Hepatocyte (in vitro differentiated cells): ENCODE measurements around the gene TNFRSF1B.

Experiments
- EZH2 ChIP-seq: fragments of 200-600 bp; sonication (generic); IDR thresholded peaks from 2 replicates; pipeline ENCODE4 v1.6.1; 2016; ENCODE audit warnings: antibody characterized with exemption, mild to moderate bottlenecking, borderline replicate concordance
- TF ChIP-seq, protein P1 (sequence below): fragments of 200-600 bp; sonication (generic); IDR thresholded peaks from 2 replicates; pipeline ENCODE4 v1.5.1; 2016; ENCODE audit warnings: antibody characterized with exemption, mild to moderate bottlenecking; ENCODE audit not compliant: poor library complexity

DNA sequence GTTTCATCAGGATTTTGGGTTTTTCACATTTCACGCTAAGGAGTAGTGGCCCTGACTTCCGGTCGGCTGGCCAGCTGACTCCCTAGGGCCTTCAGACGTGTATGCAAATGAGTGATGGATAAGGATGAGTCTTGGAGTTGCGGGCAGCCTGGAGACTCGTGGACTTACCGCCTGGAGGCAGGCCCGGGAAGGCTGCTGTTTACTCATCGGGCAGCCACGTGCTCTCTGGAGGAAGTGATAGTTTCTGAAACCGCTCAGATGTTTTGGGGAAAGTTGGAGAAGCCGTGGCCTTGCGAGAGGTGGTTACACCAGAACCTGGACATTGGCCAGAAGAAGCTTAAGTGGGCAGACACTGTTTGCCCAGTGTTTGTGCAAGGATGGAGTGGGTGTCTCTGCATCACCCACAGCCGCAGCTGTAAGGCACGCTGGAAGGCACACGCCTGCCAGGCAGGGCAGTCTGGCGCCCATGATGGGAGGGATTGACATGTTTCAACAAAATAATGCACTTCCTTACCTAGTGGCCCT is 23.1 kb upstream of the TNFRSF1B start:
- TF ChIP-seq, protein P1, sequence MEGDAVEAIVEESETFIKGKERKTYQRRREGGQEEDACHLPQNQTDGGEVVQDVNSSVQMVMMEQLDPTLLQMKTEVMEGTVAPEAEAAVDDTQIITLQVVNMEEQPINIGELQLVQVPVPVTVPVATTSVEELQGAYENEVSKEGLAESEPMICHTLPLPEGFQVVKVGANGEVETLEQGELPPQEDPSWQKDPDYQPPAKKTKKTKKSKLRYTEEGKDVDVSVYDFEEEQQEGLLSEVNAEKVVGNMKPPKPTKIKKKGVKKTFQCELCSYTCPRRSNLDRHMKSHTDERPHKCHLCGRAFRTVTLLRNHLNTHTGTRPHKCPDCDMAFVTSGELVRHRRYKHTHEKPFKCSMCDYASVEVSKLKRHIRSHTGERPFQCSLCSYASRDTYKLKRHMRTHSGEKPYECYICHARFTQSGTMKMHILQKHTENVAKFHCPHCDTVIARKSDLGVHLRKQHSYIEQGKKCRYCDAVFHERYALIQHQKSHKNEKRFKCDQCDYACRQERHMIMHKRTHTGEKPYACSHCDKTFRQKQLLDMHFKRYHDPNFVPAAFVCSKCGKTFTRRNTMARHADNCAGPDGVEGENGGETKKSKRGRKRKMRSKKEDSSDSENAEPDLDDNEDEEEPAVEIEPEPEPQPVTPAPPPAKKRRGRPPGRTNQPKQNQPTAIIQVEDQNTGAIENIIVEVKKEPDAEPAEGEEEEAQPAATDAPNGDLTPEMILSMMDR: no peak
- TF ChIP-seq EZH2: no peak
